Esophagus muscularis mucosa (tissue), 4 donors: ENCODE measurements around the gene GPR18. TPM values are rescaled to one million over a fixed set of nuclear protein-coding genes. Genes with fewer than 3 reads are reported as not detected.

ENCODE experiments used
- DNase-seq: peaks from one replicate; pipeline ENCODE4 v3.0.0-alpha.2; 2017; ENCODE audit errors: extremely low spot score
- H3K27ac ChIP-seq, 4 donors: fragments of 200-600 bp; sonication (generic); replicated peaks in 1 of 4; 1 replicate in 3 of 4; 2 replicates in 1 of 4; pipeline ENCODE4 v1.5.1; 2016 to 2019; ENCODE audit warnings: mild to moderate bottlenecking in 1 of 4
- H3K27me3 ChIP-seq, 4 donors: fragments of 200-600 bp; sonication (generic); one replicate each; pipeline versions ENCODE4 v1.5.1 to v1.6.0; 2016 to 2019
- H3K36me3 ChIP-seq, 4 donors: fragments of 200-600 bp; sonication (generic); one replicate each; pipeline ENCODE4 v1.5.1; 2016 to 2019
- H3K4me1 ChIP-seq, 4 donors: fragments of 200-600 bp; sonication (generic); one replicate each; pipeline ENCODE4 v1.5.1; 2016 to 2019
- H3K4me3 ChIP-seq, 4 donors: fragments of 200-600 bp; sonication (generic); 1 replicate in 2 of 4; 2 replicates in 2 of 4; pipeline ENCODE4 v1.5.1; 2016 to 2019; ENCODE audit warnings: mild to moderate bottlenecking in 4 of 4, moderate library complexity in 1 of 4
- H3K9me3 ChIP-seq, 4 donors: fragments of 200-600 bp; sonication (generic); 1 replicate in 3 of 4; 2 replicates in 1 of 4; pipeline ENCODE4 v1.5.1; 2016 to 2019
- EP300 ChIP-seq: sonication (generic); formaldehyde crosslinking; IDR thresholded peaks from one replicate; pipeline ENCODE4 v1.6.1; 2017; ENCODE audit warnings: antibody characterized with exemption
- POLR2A ChIP-seq: fragments of 450-650 bp; IDR thresholded peaks from one replicate; pipeline ENCODE4 v1.6.1; 2017; ENCODE audit warnings: antibody characterized with exemption, moderate library complexity, mild to moderate bottlenecking, low read depth
- POLR2AphosphoS5 ChIP-seq, 2 donors: sonication (generic); formaldehyde crosslinking; IDR thresholded peaks; one replicate each; pipeline ENCODE4 v1.6.1; 2017; ENCODE audit warnings: antibody characterized with exemption in 2 of 2
- WGBS: methylation state at CpG from one replicate; pipeline ENCODE4 v1.1.5; 2018; 5-methylcytosine and 5-hydroxymethylcytosine counted together
- intact Hi-C: fragments of 100-400 bp; cut with DNase I; formaldehyde crosslinking; loops from one replicate; pipeline ENCODE4 v1.15.1; 2023
- total RNA-seq, 4 donors: library from RNA; depleted of rRNA; stranded (reverse); fragments of >200 nt; gene quantifications; one replicate each; pipeline versions ENCODE4 v1.1.0 to v1.2.1, GENCODE V29; 2016
- TF ChIP-seq, protein P1 (sequence below), 3 experiments: fragments of 200-600 bp in 2 of 3; fragments of 450-650 bp in 1 of 3; sonication (generic) in 2 of 3; IDR thresholded peaks; one replicate each; pipeline ENCODE4 v1.5.1; 2017 to 2019; ENCODE audit warnings: antibody characterized with exemption in 3 of 3, mild to moderate bottlenecking in 2 of 3, moderate library complexity in 1 of 3

The GPR18 gene
- total RNA-seq, 4 donors from 2014 or later: not detected

DNA sequence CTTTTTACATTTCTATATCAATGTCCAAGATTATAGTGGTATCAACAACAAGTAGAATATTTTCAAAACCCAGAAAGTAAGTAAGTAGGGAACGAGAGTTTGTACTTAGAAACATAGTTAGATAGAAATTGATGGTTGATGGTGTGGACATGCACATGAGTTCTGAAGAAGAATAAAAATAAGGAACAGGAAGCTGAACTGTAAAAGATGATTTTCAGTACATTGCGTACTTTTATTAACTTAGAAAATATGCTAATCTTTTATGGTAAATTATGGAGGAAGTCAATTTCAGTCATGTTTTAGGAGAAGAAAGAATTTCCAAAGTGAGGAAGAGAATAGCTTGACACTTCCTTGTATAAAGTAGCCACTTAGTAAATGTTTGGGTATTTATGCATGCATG is 12.3 kb upstream of the GPR18 start:
- Histone ChIP-seq H3K9me3 (peaks cover 0 to 8% (median 5%) of the 10 kb centered on the region in 4 donors), H3K4me1 (peaks cover 6 to 31% (median 17%) of the 10 kb centered on the region in 4 donors), H3K36me3 (peaks cover 0 to 6% (median 3%) of the 10 kb centered on the region in 4 donors), H3K27ac (peak overlapping the region; percentile 5 to 52 (median 30)), H3K4me3 (no peak overlapping the region), H3K27me3 (no peaks in the 10 kb centered on the region)
- DNase-seq: no peak
- intact Hi-C loops: loop anchor here (10.0 kb wide), 1 partner anchor 234 kb away; the partner anchor contains the start of gene TM9SF2
- TF ChIP-seq EP300 (no peak), POLR2A (no peak), POLR2AphosphoS5 (IDR thresholded peaks at IDR 0.05) (no peak)
- TF ChIP-seq, protein P1, sequence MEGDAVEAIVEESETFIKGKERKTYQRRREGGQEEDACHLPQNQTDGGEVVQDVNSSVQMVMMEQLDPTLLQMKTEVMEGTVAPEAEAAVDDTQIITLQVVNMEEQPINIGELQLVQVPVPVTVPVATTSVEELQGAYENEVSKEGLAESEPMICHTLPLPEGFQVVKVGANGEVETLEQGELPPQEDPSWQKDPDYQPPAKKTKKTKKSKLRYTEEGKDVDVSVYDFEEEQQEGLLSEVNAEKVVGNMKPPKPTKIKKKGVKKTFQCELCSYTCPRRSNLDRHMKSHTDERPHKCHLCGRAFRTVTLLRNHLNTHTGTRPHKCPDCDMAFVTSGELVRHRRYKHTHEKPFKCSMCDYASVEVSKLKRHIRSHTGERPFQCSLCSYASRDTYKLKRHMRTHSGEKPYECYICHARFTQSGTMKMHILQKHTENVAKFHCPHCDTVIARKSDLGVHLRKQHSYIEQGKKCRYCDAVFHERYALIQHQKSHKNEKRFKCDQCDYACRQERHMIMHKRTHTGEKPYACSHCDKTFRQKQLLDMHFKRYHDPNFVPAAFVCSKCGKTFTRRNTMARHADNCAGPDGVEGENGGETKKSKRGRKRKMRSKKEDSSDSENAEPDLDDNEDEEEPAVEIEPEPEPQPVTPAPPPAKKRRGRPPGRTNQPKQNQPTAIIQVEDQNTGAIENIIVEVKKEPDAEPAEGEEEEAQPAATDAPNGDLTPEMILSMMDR (IDR thresholded peaks at IDR 0.05): no peak
- 86% methylated on average over 2 of the region's 2 CpGs for WGBS

DNA sequence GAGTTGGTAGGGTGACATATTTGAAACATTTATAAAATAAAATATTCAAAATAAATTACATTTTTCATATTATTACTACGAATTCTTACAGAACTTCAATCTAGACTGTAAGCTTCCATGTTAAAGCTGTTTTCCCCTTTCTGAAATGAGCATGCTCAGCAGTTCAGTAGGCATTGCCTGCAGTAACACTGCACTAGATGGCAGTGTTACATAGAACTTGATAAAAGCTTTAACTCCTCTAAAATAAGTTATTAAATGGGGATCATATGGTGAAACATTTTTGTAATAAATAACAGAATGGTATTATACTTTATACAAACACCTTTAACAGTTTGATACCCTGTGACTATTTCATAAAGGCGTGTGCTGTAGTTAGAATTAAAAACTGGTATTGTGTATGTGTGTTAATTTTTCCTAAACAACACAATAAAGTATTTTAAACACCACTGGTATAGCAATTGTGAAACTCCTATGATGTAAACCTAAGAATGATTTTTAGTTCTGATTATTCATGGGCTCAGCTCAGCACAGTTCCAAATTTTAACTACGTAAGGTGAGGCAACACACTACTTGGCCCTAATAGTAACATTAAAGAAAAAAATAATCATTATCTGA is 11.6 kb upstream of the GPR18 start:
- Histone ChIP-seq H3K27me3 (no peaks in the 10 kb centered on the region), H3K4me3 (no peak overlapping the region), H3K9me3 (peaks cover 0 to 8% (median 5%) of the 10 kb centered on the region in 4 donors), H3K4me1 (peaks cover 6 to 32% (median 15%) of the 10 kb centered on the region in 4 donors), H3K36me3 (peaks cover 0 to 6% (median 3%) of the 10 kb centered on the region in 4 donors), H3K27ac (no peak overlapping the region)
- DNase-seq: no peak
- TF ChIP-seq POLR2AphosphoS5 (IDR thresholded peaks at IDR 0.05): no peak
- TF ChIP-seq, protein P1 (IDR thresholded peaks at IDR 0.05): peak; percentile 75 to 87 (median 78)
- intact Hi-C loops: loop anchor here (2.0 to 10.0 kb wide), 3 partner anchors 72 to 235 kb away; partner anchors contain the start of gene TM9SF2
- WGBS: 52% methylated on average over 3 of the region's 3 CpGs

DNA sequence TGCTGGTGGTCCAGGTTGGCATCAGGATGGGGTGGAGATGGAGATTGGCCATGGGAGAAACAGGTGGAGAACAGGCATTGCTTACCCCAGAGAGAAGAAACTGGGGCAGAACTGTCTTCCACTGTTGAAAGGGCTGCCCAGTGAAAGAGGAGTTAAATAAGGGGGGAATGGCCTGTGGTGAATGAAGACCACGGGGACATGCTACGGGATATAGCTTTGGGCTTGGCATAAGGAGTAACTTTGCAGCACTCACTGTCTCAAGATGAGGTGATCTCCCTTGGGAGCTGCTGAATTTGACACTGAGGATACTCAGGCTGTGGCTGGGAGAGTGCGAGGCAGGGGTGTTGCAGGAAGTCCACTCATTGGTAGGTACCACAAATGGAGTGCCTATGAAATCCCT is 10.6 kb upstream of the GPR18 start:
- 87% methylated on average over 3 of the region's 3 CpGs for WGBS
- no peak for TF ChIP-seq POLR2A
- no peak for TF ChIP-seq EP300
- TF ChIP-seq, protein P1 (IDR thresholded peaks at IDR 0.05): no peak
- no peak for TF ChIP-seq POLR2AphosphoS5 (IDR thresholded peaks at IDR 0.05)
- Histone ChIP-seq H3K27ac (no peak overlapping the region), H3K9me3 (peaks cover 0 to 8% (median 5%) of the 10 kb centered on the region in 4 donors), H3K36me3 (peaks cover 0 to 6% (median 3%) of the 10 kb centered on the region in 4 donors), H3K4me1 (peaks cover 6 to 39% (median 17%) of the 10 kb centered on the region in 4 donors), H3K27me3 (no peaks in the 10 kb centered on the region), H3K4me3 (no peak overlapping the region)
- no peak for DNase-seq
- intact Hi-C loops: loop anchor here (2.0 to 5.0 kb wide), 2 partner anchors 72 to 170 kb away; no protein-coding TSS in a partner anchor

DNA sequence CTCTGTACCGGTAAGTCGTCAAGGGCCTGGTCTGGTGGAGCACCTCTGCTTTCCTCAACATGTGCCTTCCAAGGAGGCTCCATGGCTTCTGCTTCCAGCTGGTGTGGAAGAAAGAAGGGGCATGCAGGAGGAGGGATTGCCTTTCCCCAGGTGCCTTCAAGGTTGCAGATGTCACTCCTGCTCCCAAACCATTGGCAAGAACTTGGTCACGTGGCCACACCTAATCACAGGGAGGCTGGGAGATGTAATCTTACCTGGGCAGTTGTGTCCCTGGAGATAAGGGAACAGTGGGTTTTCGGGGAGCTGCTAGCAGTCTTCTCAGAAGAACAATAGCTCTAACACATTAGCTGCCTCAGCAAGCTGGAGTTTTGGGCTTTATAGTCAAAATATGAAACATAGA is 9.7 kb upstream of the GPR18 start:
- H3K36me3 ChIP-seq: peaks cover 0 to 6% (median 3%) of the 10 kb centered on the region in 4 donors
- no peak for TF ChIP-seq POLR2AphosphoS5 (IDR thresholded peaks at IDR 0.05)
- TF ChIP-seq, protein P1 (IDR thresholded peaks at IDR 0.05): no peak
- TF ChIP-seq EP300: no peak
- TF ChIP-seq POLR2A: no peak
- intact Hi-C loops: loop anchor here (2.0 to 5.0 kb wide), 2 partner anchors 71 to 171 kb away; no protein-coding TSS in a partner anchor
- H3K4me1 ChIP-seq: peaks cover 3 to 34% (median 18%) of the 10 kb centered on the region in 4 donors
- 83% methylated on average over 4 of the region's 4 CpGs for WGBS
- peaks cover 0 to 8% (median 5%) of the 10 kb centered on the region in 4 donors for H3K9me3 ChIP-seq
- no peak overlapping the region for H3K4me3 ChIP-seq
- DNase-seq: no peak
- no peak overlapping the region for H3K27ac ChIP-seq
- H3K27me3 ChIP-seq: no peaks in the 10 kb centered on the region
